Measurements from ENCODE around the gene PARD3B. TPM values are rescaled to one million over a fixed set of nuclear protein-coding genes. Genes with fewer than 3 reads are reported as not detected.

PARD3B gene
- total and polyA plus RNA-seq, 5 donors from 2014 or later, result 0.03 to 0.68 (median 0.08) TPM; not detected in 1

DNA sequence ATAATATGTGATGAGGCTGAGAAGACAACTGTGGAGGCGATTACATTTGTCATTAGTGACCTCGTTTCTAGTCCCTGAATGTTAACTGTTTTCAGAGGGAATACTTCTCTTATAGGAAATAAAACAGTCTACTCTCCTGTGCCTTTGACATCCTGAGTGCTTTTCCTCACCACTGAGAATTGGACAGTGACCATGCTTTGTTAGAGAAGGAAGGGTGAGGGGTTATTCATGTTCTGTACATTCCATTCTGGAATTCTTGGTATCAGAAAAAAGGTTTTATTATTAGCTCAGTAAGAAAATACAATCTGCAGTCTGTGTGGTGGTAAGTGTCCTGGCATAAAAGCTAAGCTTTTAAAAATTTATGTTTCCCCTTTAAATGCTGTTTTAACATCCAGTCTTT lies 58.8 kb downstream of the PARD3B start:
- H3K36me3 ChIP-seq (ENCODE audit: control insufficient read depth, insufficient read depth, low read length), result no peaks in the 10 kb centered on the region
- ATAC-seq (ENCODE audit: low read depth in 2 of 2) (no peak), DNase-seq (no peak)
- Mint-ChIP-seq H3K4me3 (no peak overlapping the region), H3K36me3 (no peaks in the 10 kb centered on the region), H3K9me3 (peaks cover 0 to 4% (median 0%) of the 10 kb centered on the region in 7 donors), H3K27ac (no peak overlapping the region), H3K4me1 (no peaks in the 10 kb centered on the region), H3K27me3 (peaks cover 10% of the 10 kb centered on the region)
- no peaks in the 10 kb centered on the region for H3K4me1 ChIP-seq (ENCODE audit: control insufficient read depth, insufficient read depth, low read length, poor library complexity, severe bottlenecking)
- no peaks in the 10 kb centered on the region for H3K9me3 ChIP-seq (ENCODE audit: control insufficient read depth in 2 of 2, low read length in 2 of 2)
- H3K4me3 ChIP-seq (ENCODE audit: low read depth, low read length), result no peak overlapping the region
- no peaks in the 10 kb centered on the region for H3K27me3 ChIP-seq (ENCODE audit: control insufficient read depth, insufficient read depth, low read length)
- H3K27ac ChIP-seq (ENCODE audit: insufficient read depth, low read length, poor library complexity, severe bottlenecking), result no peak overlapping the region

DNA sequence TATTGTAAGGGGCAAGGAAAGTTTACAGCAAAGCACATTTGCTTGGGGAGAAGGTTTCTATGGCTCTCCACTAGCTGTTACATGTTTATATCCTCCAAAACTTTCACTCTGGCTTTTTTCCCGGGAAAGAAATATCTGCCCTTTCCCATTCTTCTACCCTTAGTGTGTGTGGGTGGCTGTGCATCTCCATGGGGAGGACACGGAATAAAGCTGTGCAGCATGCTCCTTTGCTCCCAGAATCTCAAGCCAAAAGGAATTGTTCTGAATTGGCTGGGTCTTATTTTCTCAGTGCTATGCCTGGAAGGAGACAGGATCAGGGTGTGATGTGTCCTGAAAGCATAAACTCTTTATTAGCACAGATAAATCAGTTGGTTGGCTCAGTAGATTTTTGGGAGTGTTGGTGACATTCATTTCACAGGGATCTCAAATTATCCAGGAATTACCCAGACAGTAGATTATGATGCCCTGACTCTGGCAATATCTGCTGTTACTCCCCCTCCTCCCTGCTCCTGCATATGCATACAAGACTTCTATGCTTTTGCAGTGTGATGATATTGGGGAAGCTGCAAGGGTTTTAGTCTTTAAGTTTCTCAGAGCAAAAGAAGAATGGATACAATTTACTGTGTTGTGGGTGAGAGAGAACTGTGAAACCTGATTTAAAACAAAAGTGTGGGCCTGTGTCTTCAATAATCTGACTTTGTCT lies 63.1 kb downstream of the PARD3B start:
- Mint-ChIP-seq H3K9me3 (no peaks in the 10 kb centered on the region), H3K4me1 (no peaks in the 10 kb centered on the region), H3K4me3 (no peak overlapping the region)

DNA sequence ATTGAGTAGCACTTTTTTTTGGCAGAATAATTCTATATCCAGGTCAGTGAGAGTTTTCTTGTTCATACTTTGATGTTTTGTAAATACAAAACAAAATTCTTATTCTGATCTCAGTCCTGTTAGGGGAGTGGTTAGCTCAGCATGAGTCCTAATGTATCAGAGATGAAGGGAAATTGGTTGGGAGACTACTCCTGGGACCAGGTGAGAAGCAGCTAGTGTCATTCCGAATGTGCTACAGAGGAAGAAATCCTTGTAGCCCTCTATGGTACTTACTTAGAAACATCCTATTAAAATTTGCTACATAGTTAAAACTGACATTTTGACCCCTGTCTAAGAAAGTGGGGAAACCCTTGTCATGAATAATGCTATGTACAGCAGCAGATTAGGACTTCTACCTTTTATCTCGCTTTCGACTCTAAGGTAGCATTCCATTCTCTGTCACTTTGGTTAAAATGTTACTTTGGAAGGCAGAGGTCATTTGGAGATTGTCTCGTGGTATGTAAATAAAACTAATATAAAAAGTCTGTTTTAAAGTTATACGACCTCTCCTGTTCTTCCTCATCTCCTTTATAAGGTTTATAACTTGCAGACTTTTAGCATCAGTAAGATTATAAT lies 65.8 kb downstream of the PARD3B start:
- Histone ChIP-seq H3K4me1 (ENCODE audit: control insufficient read depth, insufficient read depth, low read length, poor library complexity, severe bottlenecking) (no peaks in the 10 kb centered on the region), H3K9me3 (ENCODE audit: control insufficient read depth in 2 of 2, low read length in 2 of 2) (no peaks in the 10 kb centered on the region), H3K27ac (ENCODE audit: insufficient read depth, low read length, poor library complexity, severe bottlenecking) (no peak overlapping the region), H3K27me3 (ENCODE audit: control insufficient read depth, insufficient read depth, low read length) (peaks cover 2% of the 10 kb centered on the region), H3K4me3 (ENCODE audit: low read depth, low read length) (no peak overlapping the region), H3K36me3 (ENCODE audit: control insufficient read depth, insufficient read depth, low read length) (no peaks in the 10 kb centered on the region)
- peaks cover 11% of the 10 kb centered on the region for H3K27me3 Mint-ChIP-seq
- H3K36me3 Mint-ChIP-seq, result no peaks in the 10 kb centered on the region
- no peak overlapping the region for H3K27ac Mint-ChIP-seq
- H3K4me1 Mint-ChIP-seq, result no peaks in the 10 kb centered on the region
- H3K9me3 Mint-ChIP-seq, result peaks cover 0 to 2% (median 0%) of the 10 kb centered on the region in 7 donors
- no peak overlapping the region for H3K4me3 Mint-ChIP-seq
- ATAC-seq (ENCODE audit: low read depth in 2 of 2) (no peak), DNase-seq (no peak)

More for the DNA sequence above, 63.1 kb downstream of the PARD3B start:
- DNase-seq, result no peak
- H3K27me3 Mint-ChIP-seq, result peaks cover 9% of the 10 kb centered on the region
- Histone ChIP-seq H3K4me3 (ENCODE audit: low read depth, low read length) (no peak overlapping the region), H3K9me3 (ENCODE audit: control insufficient read depth in 2 of 2, low read length in 2 of 2) (no peaks in the 10 kb centered on the region), H3K27ac (ENCODE audit: insufficient read depth, low read length, poor library complexity, severe bottlenecking) (no peak overlapping the region), H3K36me3 (ENCODE audit: control insufficient read depth, insufficient read depth, low read length) (no peaks in the 10 kb centered on the region), H3K27me3 (ENCODE audit: control insufficient read depth, insufficient read depth, low read length) (peaks cover 2% of the 10 kb centered on the region), H3K4me1 (ENCODE audit: control insufficient read depth, insufficient read depth, low read length, poor library complexity, severe bottlenecking) (no peaks in the 10 kb centered on the region)
- no peaks in the 10 kb centered on the region for H3K36me3 Mint-ChIP-seq
- H3K27ac Mint-ChIP-seq, result no peak overlapping the region
- no peak for ATAC-seq (ENCODE audit: low read depth in 2 of 2)

GRCh38 chr2:204611764-204612163 lies 66.5 kb downstream of the PARD3B start:
- H3K4me3 Mint-ChIP-seq, result no peak overlapping the region
- Histone ChIP-seq H3K4me3 (ENCODE audit: low read depth, low read length) (no peak overlapping the region), H3K9me3 (ENCODE audit: control insufficient read depth in 2 of 2, low read length in 2 of 2) (no peaks in the 10 kb centered on the region), H3K4me1 (ENCODE audit: control insufficient read depth, insufficient read depth, low read length, poor library complexity, severe bottlenecking) (no peaks in the 10 kb centered on the region), H3K36me3 (ENCODE audit: control insufficient read depth, insufficient read depth, low read length) (no peaks in the 10 kb centered on the region), H3K27ac (ENCODE audit: insufficient read depth, low read length, poor library complexity, severe bottlenecking) (no peak overlapping the region), H3K27me3 (ENCODE audit: control insufficient read depth, insufficient read depth, low read length) (peaks cover 2% of the 10 kb centered on the region)
- no peaks in the 10 kb centered on the region for H3K36me3 Mint-ChIP-seq
- DNase-seq (no peak), ATAC-seq (ENCODE audit: low read depth in 2 of 2) (no peak)
- H3K27me3 Mint-ChIP-seq, result peaks cover 11% of the 10 kb centered on the region
- peaks cover 0 to 2% (median 0%) of the 10 kb centered on the region in 7 donors for H3K9me3 Mint-ChIP-seq
- H3K27ac Mint-ChIP-seq, result no peak overlapping the region
- H3K4me1 Mint-ChIP-seq, result no peaks in the 10 kb centered on the region

GRCh38 chr2:204613635-204614034 lies 68.4 kb downstream of the PARD3B start:
- Histone ChIP-seq H3K9me3 (ENCODE audit: control insufficient read depth in 2 of 2, low read length in 2 of 2) (no peaks in the 10 kb centered on the region), H3K27me3 (ENCODE audit: control insufficient read depth, insufficient read depth, low read length) (peaks cover 2% of the 10 kb centered on the region), H3K27ac (ENCODE audit: insufficient read depth, low read length, poor library complexity, severe bottlenecking) (no peak overlapping the region), H3K36me3 (ENCODE audit: control insufficient read depth, insufficient read depth, low read length) (no peaks in the 10 kb centered on the region), H3K4me3 (ENCODE audit: low read depth, low read length) (no peak overlapping the region), H3K4me1 (ENCODE audit: control insufficient read depth, insufficient read depth, low read length, poor library complexity, severe bottlenecking) (no peaks in the 10 kb centered on the region)
- Mint-ChIP-seq H3K4me3 (no peak overlapping the region), H3K27ac (peak overlapping the region in 1 of 3 donors; percentile 49), H3K27me3 (peaks cover 11% of the 10 kb centered on the region), H3K36me3 (no peaks in the 10 kb centered on the region), H3K4me1 (no peaks in the 10 kb centered on the region), H3K9me3 (peaks cover 0 to 2% (median 0%) of the 10 kb centered on the region in 7 donors)
- no peak for DNase-seq
- ATAC-seq (ENCODE audit: low read depth in 2 of 2), result no peak

DNA sequence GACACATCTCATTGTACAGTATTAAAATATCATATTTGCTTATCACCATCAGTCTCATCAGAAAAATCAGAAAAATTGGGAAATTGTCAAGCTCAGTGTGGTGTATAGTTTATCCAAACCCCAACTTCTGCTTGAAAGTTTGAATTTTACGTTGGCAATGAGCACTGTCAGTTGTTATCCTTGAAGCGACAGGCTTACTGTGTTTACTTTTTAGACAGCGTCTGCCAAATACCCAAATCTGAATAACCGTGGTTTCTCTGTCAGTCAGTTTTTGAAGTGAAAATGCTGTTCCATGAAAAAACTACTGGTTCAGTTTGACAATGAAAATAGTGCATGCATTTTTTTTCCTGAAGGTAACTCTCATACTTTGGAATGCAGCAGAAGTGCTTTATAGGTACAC lies 70.2 kb downstream of the PARD3B start:
- H3K9me3 Mint-ChIP-seq, result peaks cover 0 to 2% (median 0%) of the 10 kb centered on the region in 7 donors
- no peak overlapping the region for H3K27ac Mint-ChIP-seq
- no peaks in the 10 kb centered on the region for H3K36me3 Mint-ChIP-seq
- no peaks in the 10 kb centered on the region for H3K4me1 Mint-ChIP-seq
- Histone ChIP-seq H3K36me3 (ENCODE audit: control insufficient read depth, insufficient read depth, low read length) (no peaks in the 10 kb centered on the region), H3K4me3 (ENCODE audit: low read depth, low read length) (no peak overlapping the region), H3K9me3 (ENCODE audit: control insufficient read depth in 2 of 2, low read length in 2 of 2) (no peaks in the 10 kb centered on the region), H3K4me1 (ENCODE audit: control insufficient read depth, insufficient read depth, low read length, poor library complexity, severe bottlenecking) (no peaks in the 10 kb centered on the region), H3K27ac (ENCODE audit: insufficient read depth, low read length, poor library complexity, severe bottlenecking) (no peak overlapping the region), H3K27me3 (ENCODE audit: control insufficient read depth, insufficient read depth, low read length) (no peaks in the 10 kb centered on the region)
- H3K27me3 Mint-ChIP-seq, result peaks cover 11% of the 10 kb centered on the region
- DNase-seq (no peak), ATAC-seq (ENCODE audit: low read depth in 2 of 2) (no peak)
- H3K4me3 Mint-ChIP-seq, result no peak overlapping the region

GRCh38 chr2:204625135-204625534 lies 79.9 kb downstream of the PARD3B start:
- Mint-ChIP-seq H3K4me1 (no peaks in the 10 kb centered on the region), H3K27ac (no peak overlapping the region), H3K27me3 (peaks cover 17% of the 10 kb centered on the region), H3K36me3 (no peaks in the 10 kb centered on the region), H3K9me3 (peaks cover 0 to 3% (median 0%) of the 10 kb centered on the region in 7 donors), H3K4me3 (no peak overlapping the region)
- DNase-seq (no peak), ATAC-seq (ENCODE audit: low read depth in 2 of 2) (no peak)
- Histone ChIP-seq H3K4me3 (ENCODE audit: low read depth, low read length) (no peak overlapping the region), H3K27ac (ENCODE audit: insufficient read depth, low read length, poor library complexity, severe bottlenecking) (no peak overlapping the region), H3K9me3 (ENCODE audit: control insufficient read depth in 2 of 2, low read length in 2 of 2) (no peaks in the 10 kb centered on the region), H3K36me3 (ENCODE audit: control insufficient read depth, insufficient read depth, low read length) (no peaks in the 10 kb centered on the region), H3K4me1 (ENCODE audit: control insufficient read depth, insufficient read depth, low read length, poor library complexity, severe bottlenecking) (no peaks in the 10 kb centered on the region), H3K27me3 (ENCODE audit: control insufficient read depth, insufficient read depth, low read length) (no peaks in the 10 kb centered on the region)

Data from CD4-positive, CD25-positive, alpha-beta regulatory T cell (primary cell).